ENCODE results near the gene TP53RK. TPM values are rescaled to one million over a fixed set of nuclear protein-coding genes. Genes with fewer than 3 reads are reported as not detected.
A peak's percentile ranks its signal among the peaks of the same experiment; 100 is the strongest.

The TP53RK gene
- total and polyA plus RNA-seq, 2 of the 13 experiments (the other 11 are each of a cell fraction or from before 2014, with no cell fraction given), result 12.9 to 25.5 TPM

GRCh38 chr20:46709459-46710152 is 20.4 kb upstream of the TP53RK start, which contains the start of gene SLC2A10 (continued):
- TF ChIP-seq MXD3 (CRISPR knock-in tag; IDR thresholded peaks at IDR 0.05) (peak; percentile 88; the same call in 1 of the 2 replicates), MAFF (IDR thresholded peaks at IDR 0.05; ENCODE audit: low read depth, low read length) (no peak), REL (CRISPR knock-in tag; conservative IDR thresholded peaks at IDR 0.05) (peak; percentile 98), SOX13 (IDR thresholded peaks at IDR 0.05) (no peak), SOX13 (CRISPR knock-in tag; conservative IDR thresholded peaks at IDR 0.05 in 1 of 2, IDR thresholded peaks at IDR 0.05 in 1 of 2) (0 out of 4 replicates have a peak, but pooled peaks of 1 of the 2 experiments have one; percentile 8), KAT7 (CRISPR knock-in tag; IDR thresholded peaks at IDR 0.05; ENCODE audit: borderline replicate concordance) (peak; percentile 43), ZFP36L1 (CRISPR knock-in tag; IDR thresholded peaks at IDR 0.05) (0 out of 2 replicates have a peak, but pooled peaks have one; percentile 91), KLF11 (CRISPR knock-in tag; IDR thresholded peaks at IDR 0.05) (no peak; the same call in 1 of the 2 replicates), CREB3 (CRISPR knock-in tag; IDR thresholded peaks at IDR 0.05) (0 out of 2 replicates have a peak, but pooled peaks have one; percentile 55), DNMT1 (CRISPR knock-in tag; IDR thresholded peaks at IDR 0.05) (peak; percentile 97), UBTF (CRISPR knock-in tag; IDR thresholded peaks at IDR 0.05) (peak; percentile 98), ZMYM2 (CRISPR knock-in tag; IDR thresholded peaks at IDR 0.05) (no peak), CREB1 (IDR thresholded peaks at IDR 0.05) (no peak), CREB1 (CRISPR knock-in tag; IDR thresholded peaks at IDR 0.05) (no peak), E2F5 (CRISPR knock-in tag; conservative IDR thresholded peaks at IDR 0.05) (peak; percentile 59; the same call in 1 of the 2 replicates), HOXA3 (CRISPR knock-in tag; IDR thresholded peaks at IDR 0.05) (peak; percentile 73), NFATC3 (CRISPR knock-in tag; IDR thresholded peaks at IDR 0.05) (peak; percentile 57; the same call in 1 of the 2 replicates), ZKSCAN8 (CRISPR knock-in tag; IDR thresholded peaks at IDR 0.05; ENCODE audit: borderline replicate concordance) (0 out of 2 replicates have a peak, but pooled peaks have one; percentile 41), ZNF274 (CRISPR knock-in tag; IDR thresholded peaks at IDR 0.05) (peak; percentile 74), YEATS4 (CRISPR knock-in tag; IDR thresholded peaks at IDR 0.05; ENCODE audit: borderline replicate concordance) (peak; percentile 98), GLMP (CRISPR knock-in tag; IDR thresholded peaks at IDR 0.05; ENCODE audit: borderline replicate concordance) (peak; percentile 91; the same call in 1 of the 2 replicates), ZNF570 (CRISPR knock-in tag; IDR thresholded peaks at IDR 0.05; ENCODE audit: borderline replicate concordance) (no peak; the same call in 1 of the 2 replicates), TOE1 (CRISPR knock-in tag; IDR thresholded peaks at IDR 0.05) (no peak)

Measured in HepG2 (cell line).